Hepatocyte (in vitro differentiated cells): ENCODE data around the gene SCN4B.

Source experiments
- EZH2phosphoT487 ChIP-seq: fragments of 200-600 bp; sonication (generic); IDR thresholded peaks from one replicate; pipeline ENCODE4 v1.6.1; 2018; ENCODE audit warnings: antibody characterized with exemption, mild to moderate bottlenecking, low read depth, moderate library complexity; ENCODE audit not compliant: unreplicated experiment, severe bottlenecking
- TF ChIP-seq, protein P1 (sequence below): fragments of 200-600 bp; sonication (generic); IDR thresholded peaks from 2 replicates; pipeline ENCODE4 v1.5.1; 2016; ENCODE audit warnings: antibody characterized with exemption, mild to moderate bottlenecking; ENCODE audit not compliant: poor library complexity

DNA sequence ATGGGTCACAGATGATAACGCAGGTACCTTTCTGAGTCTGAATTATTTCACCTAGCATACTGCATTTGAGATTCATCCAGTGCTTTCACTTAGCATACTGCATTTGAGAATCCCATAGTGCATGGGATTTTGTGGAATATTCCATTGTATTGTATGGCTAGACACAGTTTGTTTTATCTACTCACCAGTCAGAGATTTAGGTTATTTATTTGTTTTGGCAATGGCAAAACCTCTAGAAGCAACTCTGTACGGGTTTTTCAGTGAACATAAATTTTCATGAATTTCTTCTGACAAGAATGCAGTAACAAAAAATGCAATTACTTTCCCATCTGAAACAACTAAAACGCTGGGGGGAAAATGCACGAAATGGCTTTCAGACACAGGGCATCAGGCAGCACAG, 24.3 kb downstream of the SCN4B start:
- TF ChIP-seq, protein P1, sequence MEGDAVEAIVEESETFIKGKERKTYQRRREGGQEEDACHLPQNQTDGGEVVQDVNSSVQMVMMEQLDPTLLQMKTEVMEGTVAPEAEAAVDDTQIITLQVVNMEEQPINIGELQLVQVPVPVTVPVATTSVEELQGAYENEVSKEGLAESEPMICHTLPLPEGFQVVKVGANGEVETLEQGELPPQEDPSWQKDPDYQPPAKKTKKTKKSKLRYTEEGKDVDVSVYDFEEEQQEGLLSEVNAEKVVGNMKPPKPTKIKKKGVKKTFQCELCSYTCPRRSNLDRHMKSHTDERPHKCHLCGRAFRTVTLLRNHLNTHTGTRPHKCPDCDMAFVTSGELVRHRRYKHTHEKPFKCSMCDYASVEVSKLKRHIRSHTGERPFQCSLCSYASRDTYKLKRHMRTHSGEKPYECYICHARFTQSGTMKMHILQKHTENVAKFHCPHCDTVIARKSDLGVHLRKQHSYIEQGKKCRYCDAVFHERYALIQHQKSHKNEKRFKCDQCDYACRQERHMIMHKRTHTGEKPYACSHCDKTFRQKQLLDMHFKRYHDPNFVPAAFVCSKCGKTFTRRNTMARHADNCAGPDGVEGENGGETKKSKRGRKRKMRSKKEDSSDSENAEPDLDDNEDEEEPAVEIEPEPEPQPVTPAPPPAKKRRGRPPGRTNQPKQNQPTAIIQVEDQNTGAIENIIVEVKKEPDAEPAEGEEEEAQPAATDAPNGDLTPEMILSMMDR: no peak
- TF ChIP-seq EZH2phosphoT487: no peak
